H54 (cell line): ENCODE measurements around the gene SYTL2.

Experiments used
- DNase-seq: peaks from one replicate; pipeline ENCODE4 v3.0.0; 2011; ENCODE audit warnings: low spot score, mixed read lengths; ENCODE audit not compliant: insufficient read length
- FAIRE-seq: peaks from 3 replicates; lab custom pipeline; 2011; peaks lifted over from hg19 to GRCh38; lab: Jason Lieb, UNC
- POLR2A ChIP-seq: IDR thresholded peaks from 2 replicates; pipeline ENCODE4 v1.6.1; 2011; ENCODE audit warnings: low read depth, mild to moderate bottlenecking, low read length

SYTL2 gene

DNA sequence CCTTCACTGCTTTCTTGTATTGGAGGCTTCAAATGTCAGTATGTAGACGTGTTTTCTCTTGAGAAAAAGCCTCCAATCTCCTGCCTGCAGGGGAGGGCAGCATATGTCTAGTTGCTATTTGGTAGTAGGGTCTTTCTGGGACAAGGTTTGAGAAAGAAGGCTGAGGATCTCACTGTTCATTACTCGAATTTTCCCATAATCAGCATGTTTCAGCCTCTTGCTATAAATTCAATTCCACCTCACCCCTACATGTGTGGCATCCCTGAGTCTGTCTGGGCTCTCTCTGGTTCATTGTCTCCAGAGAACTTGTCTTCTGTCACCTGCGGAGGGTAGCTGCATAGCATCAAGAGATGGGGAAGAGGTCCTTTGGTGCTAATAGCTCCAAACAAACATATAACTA is 24.8 kb upstream of the SYTL2 start:
- TF ChIP-seq POLR2A = no peak
- DNase-seq (no peak), FAIRE-seq (no peak)

DNA sequence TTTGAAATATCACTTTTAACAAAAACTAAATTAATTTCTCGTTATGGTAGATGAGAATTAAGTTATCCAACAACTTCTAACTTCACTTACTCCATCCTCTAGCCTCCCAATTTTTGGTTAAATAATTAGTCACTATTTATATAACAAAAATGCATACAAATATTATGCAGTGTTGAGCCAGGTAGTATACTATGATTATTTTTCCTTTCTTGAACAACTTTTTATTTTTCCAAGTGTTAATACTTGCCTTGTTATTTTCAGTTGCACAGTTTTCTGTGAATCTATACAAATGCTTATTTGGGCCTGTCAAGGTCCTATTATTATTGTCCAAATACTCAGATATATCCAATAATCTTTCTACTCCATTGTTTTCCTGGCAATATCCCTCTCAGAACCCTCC is 24.3 kb upstream of the SYTL2 start:
- DNase-seq (no peak), FAIRE-seq (no peak)
- TF ChIP-seq POLR2A = no peak

DNA sequence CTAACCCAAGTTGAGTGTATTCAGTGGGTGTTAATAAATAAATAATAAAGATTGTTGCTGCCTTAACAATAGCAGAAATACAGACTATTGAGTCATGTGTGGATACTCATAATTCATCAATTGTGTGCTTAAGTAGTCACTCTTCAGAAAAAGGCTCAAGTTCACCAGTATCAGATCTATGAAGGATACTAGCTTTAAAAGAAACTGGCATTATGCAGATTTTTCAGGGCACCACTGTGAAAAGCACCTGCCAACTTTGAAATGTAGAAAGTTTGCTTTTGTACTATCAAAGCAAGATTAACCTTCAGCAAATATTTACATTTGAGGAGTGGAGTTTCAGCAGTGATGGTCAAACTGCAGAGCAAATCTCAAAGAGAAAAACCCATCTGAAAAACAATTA is 20.1 kb upstream of the SYTL2 start:
- FAIRE-seq (no peak), DNase-seq (no peak)
- no peak for TF ChIP-seq POLR2A

DNA sequence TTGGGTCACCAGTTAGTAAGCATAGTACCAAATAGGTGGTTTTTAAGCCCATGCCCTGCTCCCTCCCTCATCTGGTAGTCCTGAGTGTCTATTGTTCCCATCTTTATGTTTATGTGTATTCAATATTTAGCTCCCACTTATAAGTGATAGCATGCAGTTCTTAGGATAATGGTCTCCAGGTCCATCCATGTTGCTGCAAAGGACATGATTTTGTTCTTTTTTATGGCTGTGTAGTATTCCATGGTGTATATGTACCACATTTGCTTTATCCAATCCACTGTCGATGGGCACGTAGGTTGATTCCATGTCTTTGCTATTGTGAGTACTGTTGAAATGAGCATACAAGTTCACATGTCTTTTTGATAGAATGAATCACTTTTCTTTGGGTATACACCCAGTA is 18.2 kb upstream of the SYTL2 start:
- FAIRE-seq = no peak
- no peak for TF ChIP-seq POLR2A
- no peak for DNase-seq

DNA sequence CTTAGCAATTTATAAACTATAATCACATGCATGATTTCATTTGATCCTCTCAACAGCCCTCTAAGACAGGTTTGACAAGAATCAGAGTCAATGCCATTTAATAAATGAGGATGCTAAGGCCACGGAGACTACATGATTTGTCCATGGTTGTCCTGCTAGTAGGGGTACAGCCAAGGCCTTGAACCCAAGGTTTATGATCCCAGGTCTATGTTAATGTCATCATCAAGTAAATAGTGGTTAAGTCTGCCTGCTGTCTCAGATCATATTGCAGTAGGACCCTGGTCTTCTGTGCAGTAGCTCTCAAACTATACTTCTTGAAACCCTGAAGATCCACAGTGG is 17.7 kb upstream of the SYTL2 start:
- no peak for TF ChIP-seq POLR2A
- FAIRE-seq (no peak), DNase-seq (no peak)

DNA sequence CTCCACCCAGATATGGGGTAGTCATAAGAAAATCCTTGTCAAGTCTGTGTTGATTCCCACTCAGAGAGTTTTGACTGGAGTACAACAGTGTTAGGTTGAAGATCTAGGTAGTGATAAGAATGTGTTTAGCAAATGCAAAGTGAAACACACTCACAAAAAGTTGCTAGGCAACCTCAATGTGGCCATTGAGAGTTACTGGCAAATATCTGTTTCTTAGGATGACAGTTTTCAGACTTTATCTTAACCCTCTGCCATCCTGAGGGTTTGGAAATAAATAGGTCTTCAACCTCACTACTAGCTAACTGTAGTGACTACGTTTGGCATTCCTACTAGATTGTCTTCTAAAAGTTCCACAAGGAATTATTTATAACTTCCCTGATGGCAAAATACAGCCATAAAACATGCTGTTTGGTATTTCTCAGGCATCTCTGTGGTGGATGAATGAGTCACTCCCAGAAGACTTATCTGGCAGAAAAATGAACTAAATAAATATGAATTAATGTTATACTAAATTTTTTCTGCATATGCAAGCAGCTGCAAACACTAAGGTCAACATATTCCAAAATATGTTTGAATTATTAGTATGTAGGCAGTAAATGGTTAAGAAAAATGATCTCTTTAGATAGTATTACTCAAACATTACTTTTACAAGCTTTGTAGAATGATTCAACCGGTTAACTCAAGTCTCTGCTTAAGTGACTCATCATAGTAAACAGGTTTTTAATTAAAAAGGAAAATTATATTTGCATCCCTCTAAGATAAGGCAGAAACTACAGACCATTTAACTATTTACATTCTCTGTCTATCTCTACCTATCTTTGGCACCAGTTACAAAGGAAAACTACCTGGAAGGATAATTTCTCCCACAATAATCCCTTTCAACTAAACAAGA is 17.1 kb upstream of the SYTL2 start:
- TF ChIP-seq POLR2A = no peak
- FAIRE-seq = peak; percentile 52
- DNase-seq = peak; percentile 43

DNA sequence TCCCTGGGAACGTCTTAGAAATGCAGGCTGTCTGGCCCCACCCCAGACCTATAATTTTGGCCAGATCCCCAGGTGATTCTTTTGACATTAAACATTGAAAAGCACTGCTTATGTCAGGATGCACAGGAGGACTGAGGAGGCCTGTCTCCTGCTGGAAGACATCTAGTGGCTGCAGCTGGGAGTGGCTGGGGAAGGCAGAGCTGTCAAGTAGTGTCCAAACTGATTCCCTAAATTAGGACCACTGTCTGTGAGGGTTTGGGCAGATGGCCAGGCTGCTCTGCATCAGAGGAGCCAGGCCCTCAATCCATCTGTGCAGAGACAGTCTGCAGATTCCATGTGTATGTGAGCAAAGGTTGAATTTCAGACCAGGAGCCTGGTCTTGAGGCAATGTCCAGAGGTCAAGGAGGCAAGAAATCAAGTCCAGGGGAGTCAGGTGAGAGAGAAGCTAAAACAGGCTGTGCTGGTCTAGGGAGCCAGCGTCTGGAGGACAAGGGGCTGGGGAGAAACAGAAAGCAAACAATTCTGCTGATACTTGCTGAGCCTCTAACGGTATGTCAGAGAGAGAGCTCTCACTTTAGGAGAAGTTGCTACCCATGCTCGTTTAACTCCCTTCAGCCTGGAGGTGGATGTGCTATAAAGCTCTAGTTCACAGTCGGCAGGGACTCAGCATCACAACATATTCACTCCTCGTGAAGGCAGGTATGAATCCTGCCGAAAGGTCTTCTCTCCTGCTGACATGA is 15.3 kb upstream of the SYTL2 start:
- TF ChIP-seq POLR2A = no peak
- FAIRE-seq (no peak), DNase-seq (no peak)

DNA sequence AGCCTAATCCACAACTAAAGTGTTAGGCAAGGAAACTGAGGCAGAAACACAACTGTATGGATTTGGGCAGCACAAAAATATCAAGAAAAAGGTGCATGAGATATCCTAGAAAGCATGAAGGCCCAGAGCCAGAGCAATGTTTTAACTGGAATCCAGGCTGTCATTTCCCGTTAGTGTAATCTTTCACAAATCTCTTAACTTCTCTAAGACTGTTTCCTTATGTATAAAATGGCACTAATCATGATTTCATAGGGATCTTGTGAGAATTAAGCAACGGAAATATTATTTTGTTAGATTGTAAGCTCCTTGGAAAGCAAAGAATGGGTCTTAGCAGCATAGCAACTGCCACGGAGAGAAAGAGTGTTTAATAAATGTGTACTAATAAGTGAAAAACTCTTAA is 14.7 kb upstream of the SYTL2 start:
- FAIRE-seq (no peak), DNase-seq (no peak)
- TF ChIP-seq POLR2A = no peak

DNA sequence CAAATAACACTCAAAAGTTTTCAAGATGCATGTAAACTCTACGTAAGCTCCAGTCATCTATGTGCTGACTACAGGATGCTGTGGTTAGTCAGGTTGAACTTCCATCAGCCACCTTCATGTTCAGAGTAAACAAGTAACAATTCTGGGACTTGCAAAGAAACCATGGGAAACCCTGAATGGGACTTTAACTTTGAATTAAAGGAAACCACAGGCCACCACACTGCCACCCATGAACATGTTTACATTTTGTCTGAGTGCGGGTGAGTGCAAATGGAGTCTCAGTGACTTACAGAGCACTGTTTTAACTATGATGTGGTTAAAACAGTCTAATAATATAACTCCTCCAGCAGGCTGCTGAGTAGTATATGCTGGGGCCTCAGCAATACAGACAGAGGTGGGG is 12.9 kb upstream of the SYTL2 start:
- no peak for TF ChIP-seq POLR2A
- no peak for DNase-seq
- FAIRE-seq = no peak

DNA sequence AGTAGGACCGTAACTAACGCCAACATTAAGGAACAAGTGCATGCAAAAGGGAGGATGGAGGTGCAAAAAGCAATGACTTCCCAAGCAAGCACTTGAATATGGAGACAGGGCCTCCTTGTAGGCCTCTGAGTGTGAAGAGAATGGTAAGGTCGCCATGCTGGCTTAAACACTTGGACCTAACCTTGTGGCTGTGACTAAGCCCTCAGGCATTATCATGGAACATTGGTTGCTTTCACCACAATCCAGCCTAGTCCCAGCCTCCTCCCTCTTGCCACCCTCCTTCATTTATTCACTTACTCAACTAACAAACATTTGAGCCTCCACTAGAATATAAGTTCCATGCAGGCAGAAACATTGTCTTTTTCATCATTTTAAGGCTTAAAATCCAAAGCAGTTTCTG is 11.9 kb upstream of the SYTL2 start:
- no peak for TF ChIP-seq POLR2A
- DNase-seq (no peak), FAIRE-seq (no peak)

DNA sequence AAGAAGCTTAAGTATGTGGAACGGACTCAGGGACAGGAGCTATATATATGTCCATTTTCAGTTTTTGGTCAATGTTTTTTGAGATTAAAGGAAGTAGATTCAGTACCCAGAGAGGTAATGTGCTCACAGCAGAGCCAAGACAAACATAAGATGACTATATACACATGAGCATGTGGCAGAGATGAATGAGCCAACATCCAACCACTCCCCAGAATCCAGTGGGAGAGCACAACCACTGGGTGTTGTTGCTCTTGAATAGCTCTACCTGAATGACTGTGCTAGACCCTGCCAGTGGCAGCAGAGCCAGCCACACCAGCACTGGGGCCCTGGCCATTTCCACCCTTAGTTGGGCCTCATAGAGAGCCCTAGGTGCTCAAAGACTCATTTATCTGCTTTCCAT is 10.7 kb upstream of the SYTL2 start:
- no peak for TF ChIP-seq POLR2A
- DNase-seq (no peak), FAIRE-seq (peak; percentile 61)

DNA sequence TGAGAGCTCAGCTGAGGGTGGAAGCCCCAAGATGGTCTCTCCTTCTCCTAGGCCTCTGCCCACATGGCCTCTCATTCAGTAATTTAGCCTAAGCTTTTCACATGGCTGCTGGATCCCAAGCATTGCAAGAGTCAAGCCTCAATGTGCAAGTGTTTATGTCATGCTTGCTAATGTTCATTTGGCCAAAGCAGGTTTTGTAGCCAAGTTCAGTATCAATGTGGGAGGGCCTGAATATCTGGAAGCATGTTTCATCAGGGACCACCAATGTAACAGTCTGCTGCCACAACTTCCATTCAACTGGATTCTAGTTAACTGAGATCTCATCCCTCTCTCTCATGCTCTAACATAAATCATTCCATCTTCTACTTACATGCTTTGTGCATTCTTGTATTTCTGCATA is 8.5 kb upstream of the SYTL2 start:
- FAIRE-seq (no peak), DNase-seq (no peak)
- no peak for TF ChIP-seq POLR2A

DNA sequence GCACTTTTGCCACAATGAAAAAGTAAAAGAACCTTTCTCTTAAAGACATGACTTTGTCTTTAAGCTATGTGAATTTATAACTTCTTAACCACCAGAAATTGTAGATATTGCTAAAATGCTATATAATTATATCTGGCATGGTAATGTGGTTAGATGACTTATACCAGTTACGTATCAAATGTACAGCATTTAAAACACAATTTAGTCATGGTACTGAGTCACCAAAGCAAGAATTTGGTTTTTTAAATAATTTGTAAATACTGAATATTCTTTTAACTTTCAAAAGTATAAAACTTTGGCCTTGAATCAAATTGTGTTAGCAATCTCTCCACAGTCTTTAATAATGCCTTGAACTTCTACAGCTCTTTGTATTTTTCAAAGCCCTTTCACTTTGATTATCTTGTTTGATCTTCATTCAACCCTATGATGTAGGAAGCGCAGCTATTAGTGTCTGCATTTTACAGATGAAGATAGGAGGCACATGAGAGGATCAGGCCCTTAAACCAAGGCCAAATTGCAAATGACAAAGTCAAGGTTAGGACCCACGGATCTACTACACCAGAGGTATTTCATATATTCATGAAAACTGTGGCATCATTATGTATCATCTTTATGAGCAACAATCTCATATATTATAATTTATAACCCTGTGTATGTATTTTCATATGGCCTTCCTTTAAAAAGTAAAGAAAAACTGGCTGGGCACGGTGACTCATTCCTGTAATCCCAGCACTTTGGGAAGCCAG is 4.4 kb upstream of the SYTL2 start:
- FAIRE-seq = no peak
- DNase-seq = no peak
- no peak for TF ChIP-seq POLR2A

DNA sequence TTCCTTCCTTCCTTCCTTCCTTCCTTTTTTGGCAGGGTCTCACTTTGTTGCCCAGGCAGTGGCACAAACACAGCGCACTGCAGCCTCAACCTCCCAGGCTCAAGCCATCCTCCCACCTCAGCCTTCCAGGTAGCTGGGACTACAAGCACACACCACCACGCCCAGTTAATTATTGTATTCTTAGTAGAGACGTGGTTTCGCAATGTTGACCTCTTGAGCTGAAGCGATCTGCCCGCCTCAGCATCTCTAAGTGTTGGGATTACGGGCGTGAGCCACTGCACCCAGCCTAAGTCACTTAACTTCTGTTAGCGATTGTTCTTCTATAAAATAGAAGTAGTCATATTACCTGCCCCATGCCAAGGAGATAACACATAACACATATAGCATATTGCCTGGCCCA is 2.8 kb upstream of the SYTL2 start:
- FAIRE-seq = no peak
- DNase-seq = no peak
- TF ChIP-seq POLR2A = no peak
